HUES6 (cell line): ENCODE results near the gene ERC2.

Experiments
- H3K27ac ChIP-seq: 2 replicates; pipeline ENCODE4 v1.7.0; 2013; ENCODE audit warnings: low read depth, mild to moderate bottlenecking, low read length, inconsistent platforms
- H3K27me3 ChIP-seq: 2 replicates; pipeline ENCODE4 v1.6.1; 2013; ENCODE audit warnings: low read length; ENCODE audit not compliant: control insufficient read depth, insufficient read depth
- H3K36me3 ChIP-seq: 2 replicates; pipeline ENCODE4 v1.6.1; 2013; ENCODE audit warnings: low read length; ENCODE audit not compliant: control insufficient read depth, insufficient read depth
- H3K4me1 ChIP-seq: 2 replicates; pipeline ENCODE4 v1.6.1; 2013; ENCODE audit warnings: low read length; ENCODE audit not compliant: control insufficient read depth, insufficient read depth
- H3K4me3 ChIP-seq: 2 replicates; pipeline ENCODE4 v1.5.1; 2013; ENCODE audit warnings: low read depth, low read length
- H3K9ac ChIP-seq: one replicate; pipeline ENCODE4 v1.6.1; 2013; ENCODE audit warnings: mild to moderate bottlenecking, low read length
- H3K9me3 ChIP-seq: 2 replicates; pipeline ENCODE4 v1.6.1; 2013; ENCODE audit warnings: low read depth, low read length; ENCODE audit not compliant: control insufficient read depth, insufficient read depth

Gene ERC2

GRCh38 chr3:56222866-56223265 lies 245.4 kb downstream of the ERC2 start:
- Histone ChIP-seq H3K9me3 (no peaks in the 10 kb centered on the region), H3K4me3 (no peak overlapping the region), H3K27me3 (no peaks in the 10 kb centered on the region), H3K27ac (no peak overlapping the region), H3K9ac (no peak overlapping the region), H3K4me1 (no peaks in the 10 kb centered on the region), H3K36me3 (no peaks in the 10 kb centered on the region)

GRCh38 chr3:56219894-56220805 lies 248.1 kb downstream of the ERC2 start:
- Histone ChIP-seq H3K4me3 (no peak overlapping the region), H3K9ac (no peak overlapping the region), H3K4me1 (no peaks in the 10 kb centered on the region), H3K27me3 (no peaks in the 10 kb centered on the region), H3K36me3 (no peaks in the 10 kb centered on the region), H3K9me3 (no peaks in the 10 kb centered on the region), H3K27ac (no peak overlapping the region)

- H3K9me3 ChIP-seq, result peaks cover 16% of the 10 kb centered on the region
- H3K9ac ChIP-seq, result no peak overlapping the region
- peaks cover 5% of the 10 kb centered on the region; the same call in 1 of the 2 replicates for H3K4me1 ChIP-seq
- no peak overlapping the region for H3K27ac ChIP-seq
- H3K27me3 ChIP-seq, result no peaks in the 10 kb centered on the region
- no peak overlapping the region for H3K4me3 ChIP-seq
- no peaks in the 10 kb centered on the region for H3K36me3 ChIP-seq
Observed at GRCh38 chr3:56209982-56210751, 258.1 kb downstream of the ERC2 start.

GRCh38 chr3:56207922-56208321 lies 260.3 kb downstream of the ERC2 start:
- Histone ChIP-seq H3K27me3 (no peaks in the 10 kb centered on the region), H3K27ac (no peak overlapping the region), H3K36me3 (no peaks in the 10 kb centered on the region), H3K4me1 (peaks cover 8% of the 10 kb centered on the region; the same call in 1 of the 2 replicates), H3K9me3 (peaks cover 6% of the 10 kb centered on the region), H3K4me3 (no peak overlapping the region), H3K9ac (no peak overlapping the region)

GRCh38 chr3:56205406-56205805 lies 262.9 kb downstream of the ERC2 start:
- no peak overlapping the region for H3K9ac ChIP-seq
- H3K27me3 ChIP-seq, result no peaks in the 10 kb centered on the region
- H3K27ac ChIP-seq, result no peak overlapping the region
- peaks cover 8% of the 10 kb centered on the region; the same call in 1 of the 2 replicates for H3K4me1 ChIP-seq
- no peaks in the 10 kb centered on the region for H3K9me3 ChIP-seq
- H3K4me3 ChIP-seq, result no peak overlapping the region
- H3K36me3 ChIP-seq, result no peaks in the 10 kb centered on the region

- peaks cover 8% of the 10 kb centered on the region; the same call in 1 of the 2 replicates for H3K4me1 ChIP-seq
- no peak overlapping the region for H3K9ac ChIP-seq
- H3K27me3 ChIP-seq, result no peaks in the 10 kb centered on the region
- no peak overlapping the region for H3K4me3 ChIP-seq
- H3K36me3 ChIP-seq, result no peaks in the 10 kb centered on the region
- no peak overlapping the region for H3K27ac ChIP-seq
- H3K9me3 ChIP-seq, result no peaks in the 10 kb centered on the region
Observed at GRCh38 chr3:56202997-56203396, 265.3 kb downstream of the ERC2 start.

- Histone ChIP-seq H3K9ac (no peak overlapping the region), H3K27me3 (no peaks in the 10 kb centered on the region), H3K36me3 (no peaks in the 10 kb centered on the region), H3K4me1 (peaks cover 10% of the 10 kb centered on the region), H3K4me3 (no peak overlapping the region), H3K27ac (no peak overlapping the region), H3K9me3 (no peaks in the 10 kb centered on the region)
Observed at GRCh38 chr3:56201407-56201806, 266.9 kb downstream of the ERC2 start.

GRCh38 chr3:56200251-56200650 lies 268.0 kb downstream of the ERC2 start:
- Histone ChIP-seq H3K36me3 (no peaks in the 10 kb centered on the region), H3K4me1 (peaks cover 11% of the 10 kb centered on the region), H3K9ac (no peak overlapping the region), H3K27me3 (no peaks in the 10 kb centered on the region), H3K9me3 (no peaks in the 10 kb centered on the region), H3K27ac (no peak overlapping the region), H3K4me3 (no peak overlapping the region)

- Histone ChIP-seq H3K36me3 (no peaks in the 10 kb centered on the region), H3K27ac (no peak overlapping the region), H3K4me3 (no peak overlapping the region), H3K27me3 (no peaks in the 10 kb centered on the region), H3K9ac (no peak overlapping the region), H3K9me3 (no peaks in the 10 kb centered on the region), H3K4me1 (peaks cover 7% of the 10 kb centered on the region)
Observed at GRCh38 chr3:56197991-56198390, 270.3 kb downstream of the ERC2 start.

- no peak overlapping the region for H3K4me3 ChIP-seq
Observed at GRCh38 chr3:56197259-56197965, 270.9 kb downstream of the ERC2 start.

More at GRCh38 chr3:56197259-56197965, 270.9 kb downstream of the ERC2 start:
- Histone ChIP-seq H3K27me3 (no peaks in the 10 kb centered on the region), H3K27ac (no peak overlapping the region), H3K36me3 (no peaks in the 10 kb centered on the region), H3K4me1 (peaks cover 7% of the 10 kb centered on the region), H3K9me3 (no peaks in the 10 kb centered on the region), H3K9ac (no peak overlapping the region)
